Neural progenitor cell (in vitro differentiated cells): ENCODE results near the gene SCARF1. TPM values are rescaled to one million over a fixed set of nuclear protein-coding genes. Genes with fewer than 3 reads are reported as not detected.

Experiments used
- DNase-seq: peaks from one replicate; pipeline ENCODE4 v3.0.0-alpha.2; 2016; ENCODE audit warnings: low spot score
- H2AFZ ChIP-seq: fragments of 200-600 bp; sonication (generic); replicated peaks from 2 replicates; pipeline ENCODE4 v1.6.1; 2016; ENCODE audit warnings: antibody characterized with exemption
- H3F3A ChIP-seq: fragments of 200-600 bp; sonication (generic); 2 replicates; pipeline ENCODE4 v1.6.1; 2016; ENCODE audit warnings: antibody characterized with exemption, low read depth
- H3K27ac ChIP-seq: fragments of 200-600 bp; sonication (generic); 2 replicates; pipeline ENCODE4 v1.5.1; 2016; ENCODE audit warnings: mild to moderate bottlenecking
- H3K27me3 ChIP-seq: fragments of 200-600 bp; sonication (generic); 2 replicates; pipeline ENCODE4 v1.6.1; 2016; ENCODE audit warnings: mild to moderate bottlenecking, moderate library complexity
- H3K36me3 ChIP-seq: fragments of 200-600 bp; sonication (generic); 2 replicates; pipeline ENCODE4 v1.5.1; 2016
- H3K4me1 ChIP-seq: fragments of 200-600 bp; sonication (generic); 2 replicates; pipeline ENCODE4 v1.6.1; 2016; ENCODE audit warnings: mixed run types
- H3K4me2 ChIP-seq: fragments of 200-600 bp; sonication (generic); 2 replicates; pipeline ENCODE4 v1.6.1; 2016
- H3K4me3 ChIP-seq: fragments of 200-600 bp; sonication (generic); 2 replicates; pipeline ENCODE4 v1.5.1; 2016
- H3K79me2 ChIP-seq: fragments of 200-600 bp; sonication (generic); 2 replicates; pipeline ENCODE4 v1.6.1; 2016; ENCODE audit warnings: low read depth
- H3K9ac ChIP-seq: fragments of 200-600 bp; sonication (generic); 2 replicates; pipeline ENCODE4 v1.6.1; 2016
- H3K9me3 ChIP-seq: fragments of 200-600 bp; sonication (generic); 2 replicates; pipeline ENCODE4 v1.5.1; 2016; ENCODE audit warnings: low read depth
- H4K20me1 ChIP-seq: fragments of 200-600 bp; sonication (generic); 2 replicates; pipeline ENCODE4 v1.6.1; 2016; ENCODE audit warnings: low read depth
- H3K27ac Mint-ChIP-seq: 3 replicates; pipeline ENCODE4 v1.8.0; 2021; ENCODE audit warnings: mixed read lengths
- H3K27me3 Mint-ChIP-seq: 2 replicates; pipeline ENCODE4 v1.8.0; 2022; ENCODE audit warnings: low read depth, mild to moderate bottlenecking, inconsistent platforms, moderate library complexity, mixed read lengths; ENCODE audit not compliant: insufficient read depth
- H3K36me3 Mint-ChIP-seq: 3 replicates; pipeline ENCODE4 v1.8.0; 2021; ENCODE audit warnings: mixed read lengths
- H3K4me1 Mint-ChIP-seq: 3 replicates; pipeline ENCODE4 v1.8.0; 2021; ENCODE audit warnings: mixed read lengths
- H3K4me3 Mint-ChIP-seq: 3 replicates; pipeline ENCODE4 v1.8.0; 2021; ENCODE audit warnings: mild to moderate bottlenecking, moderate library complexity, mixed read lengths
- H3K9me3 Mint-ChIP-seq: 3 replicates; pipeline ENCODE4 v1.8.0; 2020; ENCODE audit warnings: mixed read lengths
- CTCF ChIP-seq: fragments of 200-600 bp; sonication (generic); IDR thresholded peaks from 2 replicates; pipeline ENCODE4 v1.5.1; 2017; ENCODE audit warnings: antibody characterized with exemption, mild to moderate bottlenecking
- EZH2 ChIP-seq: fragments of 200-600 bp; sonication (generic); IDR thresholded peaks from 2 replicates; pipeline ENCODE4 v1.6.1; 2017; ENCODE audit warnings: antibody characterized with exemption, mild to moderate bottlenecking, moderate library complexity
- EZH2phosphoT487 ChIP-seq: fragments of 200-600 bp; sonication (generic); IDR thresholded peaks from 2 replicates; pipeline ENCODE4 v1.6.1; 2017; ENCODE audit warnings: antibody characterized with exemption
- total RNA-seq: library from RNA; depleted of rRNA; stranded (reverse); fragments of >200 nt; gene quantifications from 2 replicates; pipeline ENCODE4 v1.2.3, GENCODE V29; 2015; ENCODE audit warnings: low replicate concordance

Gene SCARF1
- total RNA-seq, 1 donor from 2014 or later: not detected

- DNase-seq: no peak
- H3K4me3 ChIP-seq: no peak overlapping the region
- Mint-ChIP-seq H3K4me3 (peak overlapping the region; percentile 51), H3K4me1 (peaks cover 24% of the 10 kb centered on the region), H3K36me3 (peaks cover 25% of the 10 kb centered on the region), H3K27ac (no peak overlapping the region), H3K27me3 (peaks cover 3% of the 10 kb centered on the region), H3K9me3 (peaks cover 10% of the 10 kb centered on the region)
- H2AFZ ChIP-seq: no peak overlapping the region
- H3K36me3 ChIP-seq: peaks cover 4% of the 10 kb centered on the region
- peaks cover 29% of the 10 kb centered on the region for H4K20me1 ChIP-seq
- no peak overlapping the region for H3K9ac ChIP-seq
- no peaks in the 10 kb centered on the region for H3K9me3 ChIP-seq
- H3K4me2 ChIP-seq: no peak overlapping the region
- TF ChIP-seq CTCF: no peak
- TF ChIP-seq EZH2: no peak
- H3K27ac ChIP-seq: no peak overlapping the region
- H3K27me3 ChIP-seq: no peaks in the 10 kb centered on the region
- peaks cover 35% of the 10 kb centered on the region for H3K79me2 ChIP-seq
- peaks cover 14% of the 10 kb centered on the region for H3F3A ChIP-seq
- H3K4me1 ChIP-seq: peaks cover 3% of the 10 kb centered on the region
Observed at GRCh38 chr17:1686086-1686485, 40.6 kb upstream of the SCARF1 start.

GRCh38 chr17:1684378-1685189, 39.1 kb upstream of the SCARF1 start, which contains the start of gene PRPF8:
Gene PRPF8, minus strand, starts transcription at chr17:1684867. Its CDS starts 296 bp downstream, at chr17:1684571.
- peaks cover 17% of the 10 kb centered on the region for H3K36me3 ChIP-seq
- peak; percentile 98 for DNase-seq
- peak within 1 kb of the TSS; percentile 77 for H3K9ac ChIP-seq
- H3F3A ChIP-seq: peaks cover 14% of the 10 kb centered on the region
- peak within 1 kb of the TSS; percentile 70 for H3K27ac ChIP-seq
- H3K36me3 Mint-ChIP-seq: peaks cover 36% of the 10 kb centered on the region
- peak within 1 kb of the TSS; percentile 87 for H3K4me2 ChIP-seq
- H3K27me3 Mint-ChIP-seq: peaks cover 3% of the 10 kb centered on the region
- no peaks in the 10 kb centered on the region for H3K9me3 ChIP-seq
- peaks cover 41% of the 10 kb centered on the region for H3K79me2 ChIP-seq
- peaks cover 24% of the 10 kb centered on the region for H3K4me1 Mint-ChIP-seq
- peak within 1 kb of the TSS; percentile 98 for H3K27ac Mint-ChIP-seq
- H4K20me1 ChIP-seq: peaks cover 37% of the 10 kb centered on the region
- no peaks in the 10 kb centered on the region for H3K27me3 ChIP-seq
- TF ChIP-seq EZH2phosphoT487: no peak
- TF ChIP-seq EZH2: peak; percentile 54
- no peak for TF ChIP-seq CTCF
- H3K4me3 ChIP-seq: peak within 1 kb of the TSS; percentile 86
- H2AFZ ChIP-seq: peak within 1 kb of the TSS; percentile 85
- H3K9me3 Mint-ChIP-seq: peaks cover 4% of the 10 kb centered on the region
- H3K4me3 Mint-ChIP-seq: peak within 1 kb of the TSS; percentile 100
- H3K4me1 ChIP-seq: peaks cover 3% of the 10 kb centered on the region

GRCh38 chr17:1683459-1683858, 37.9 kb upstream of the SCARF1 start:
- Mint-ChIP-seq H3K27me3 (peaks cover 3% of the 10 kb centered on the region), H3K9me3 (peaks cover under 1% of the 10 kb centered on the region), H3K36me3 (peaks cover 44% of the 10 kb centered on the region), H3K27ac (peak overlapping the region; percentile 76), H3K4me3 (peak overlapping the region; percentile 100), H3K4me1 (peaks cover 24% of the 10 kb centered on the region)
- H2AFZ ChIP-seq: no peak overlapping the region
- DNase-seq: peak; percentile 8
- H3K79me2 ChIP-seq: peaks cover 41% of the 10 kb centered on the region
- no peak for TF ChIP-seq CTCF
- no peak for TF ChIP-seq EZH2phosphoT487
- TF ChIP-seq EZH2: no peak
- H3K4me1 ChIP-seq: peaks cover 3% of the 10 kb centered on the region
- no peak overlapping the region for H3K27ac ChIP-seq
- peaks cover 14% of the 10 kb centered on the region for H3F3A ChIP-seq
- H3K9me3 ChIP-seq: no peaks in the 10 kb centered on the region
- H3K4me2 ChIP-seq: peak overlapping the region; percentile 87
- H4K20me1 ChIP-seq: peaks cover 37% of the 10 kb centered on the region
- peak overlapping the region; percentile 86 for H3K4me3 ChIP-seq
- no peak overlapping the region for H3K9ac ChIP-seq
- no peaks in the 10 kb centered on the region for H3K27me3 ChIP-seq
- H3K36me3 ChIP-seq: peaks cover 23% of the 10 kb centered on the region
